H9 (cell line): ENCODE data around the gene PLEKHA8. TPM values are rescaled to one million over a fixed set of nuclear protein-coding genes. Genes with fewer than 3 reads are reported as not detected.

Experiments used
- DNase-seq: peaks from one replicate; pipeline ENCODE4 v3.0.0-alpha.2; 2017
- H2AFZ ChIP-seq: one replicate; pipeline ENCODE4 v1.6.1; 2013; ENCODE audit warnings: mild to moderate bottlenecking, low read length, control low read depth, moderate library complexity
- H2AK5ac ChIP-seq: 2 replicates; pipeline ENCODE4 v1.6.1; 2013; ENCODE audit warnings: low read length, control low read depth, mixed read lengths; ENCODE audit not compliant: insufficient read length
- H2BK120ac ChIP-seq: one replicate; pipeline ENCODE4 v1.6.1; 2013; ENCODE audit warnings: low read depth, mild to moderate bottlenecking, low read length, control low read depth, inconsistent platforms; ENCODE audit not compliant: poor library complexity, severe bottlenecking
- H2BK12ac ChIP-seq: 2 replicates; pipeline ENCODE4 v1.6.1; 2013; ENCODE audit warnings: low read length, control low read depth, mixed read lengths, low read depth; ENCODE audit not compliant: insufficient read length
- H2BK15ac ChIP-seq: 2 replicates; pipeline ENCODE4 v1.6.1; 2013; ENCODE audit warnings: low read depth, low read length, control low read depth
- H2BK20ac ChIP-seq: one replicate; pipeline ENCODE4 v1.6.1; 2013; ENCODE audit warnings: low read depth, mild to moderate bottlenecking, low read length, control low read depth, inconsistent platforms; ENCODE audit not compliant: poor library complexity, severe bottlenecking
- H2BK5ac ChIP-seq: 2 replicates; pipeline ENCODE4 v1.6.1; 2013; ENCODE audit warnings: low read length, control low read depth, mixed read lengths; ENCODE audit not compliant: insufficient read length
- H3K14ac ChIP-seq: 2 replicates; pipeline ENCODE4 v1.6.1; 2013; ENCODE audit warnings: low read length, control low read depth; ENCODE audit not compliant: insufficient read depth
- H3K18ac ChIP-seq: 2 replicates; pipeline ENCODE4 v1.6.1; 2013; ENCODE audit warnings: low read depth, mild to moderate bottlenecking, mixed read lengths, low read length, control low read depth; ENCODE audit not compliant: insufficient read length
- H3K23ac ChIP-seq: 2 replicates; pipeline ENCODE4 v1.6.1; 2013; ENCODE audit warnings: low read length, control low read depth, mixed read lengths, low read depth; ENCODE audit not compliant: insufficient read length
- H3K23me2 ChIP-seq: 2 replicates; pipeline ENCODE4 v1.6.1; 2013; ENCODE audit warnings: low read depth, mild to moderate bottlenecking, mixed read lengths, low read length, control low read depth; ENCODE audit not compliant: insufficient read length, poor library complexity, severe bottlenecking
- H3K27ac ChIP-seq: 2 replicates; pipeline ENCODE4 v1.5.1; 2013; ENCODE audit warnings: low read length, control low read depth, mixed read lengths, low read depth; ENCODE audit not compliant: insufficient read length
- H3K27me3 ChIP-seq: 2 replicates; pipeline ENCODE4 v1.6.1; 2013; ENCODE audit warnings: low read length, control low read depth, inconsistent platforms; ENCODE audit not compliant: insufficient read depth
- H3K4ac ChIP-seq: 2 replicates; pipeline ENCODE4 v1.6.1; 2013; ENCODE audit warnings: low read depth, mild to moderate bottlenecking, control low read depth, inconsistent platforms, low read length, moderate library complexity
- H3K4me1 ChIP-seq: 2 replicates; pipeline ENCODE4 v1.6.1; 2013; ENCODE audit warnings: low read length, control low read depth, inconsistent platforms; ENCODE audit not compliant: insufficient read depth
- H3K4me2 ChIP-seq: 2 replicates; pipeline ENCODE4 v1.6.1; 2013; ENCODE audit warnings: low read length, control low read depth, mixed read lengths; ENCODE audit not compliant: insufficient read length, insufficient read depth
- H3K56ac ChIP-seq: 2 replicates; pipeline ENCODE4 v1.6.1; 2013; ENCODE audit warnings: low read depth, mild to moderate bottlenecking, mixed read lengths, low read length, control low read depth; ENCODE audit not compliant: insufficient read length
- H3K79me1 ChIP-seq: 2 replicates; pipeline ENCODE4 v1.6.1; 2013; ENCODE audit warnings: low read depth, mild to moderate bottlenecking, moderate library complexity, low read length, control low read depth, inconsistent platforms; ENCODE audit not compliant: insufficient read depth, poor library complexity, severe bottlenecking
- H3K79me2 ChIP-seq: 2 replicates; pipeline ENCODE4 v1.6.1; 2013; ENCODE audit warnings: low read length, control low read depth, inconsistent platforms; ENCODE audit not compliant: insufficient read depth
- H3K9ac ChIP-seq: 2 replicates; pipeline ENCODE4 v1.6.1; 2013; ENCODE audit warnings: low read length, control low read depth, mixed read lengths; ENCODE audit not compliant: insufficient read length; ENCODE audit errors: extremely low read depth
- H3K9me3 ChIP-seq: one replicate; pipeline ENCODE4 v1.6.1; 2013; ENCODE audit warnings: low read depth, low read length, inconsistent platforms; ENCODE audit not compliant: control insufficient read depth
- H3T11ph ChIP-seq: one replicate; pipeline ENCODE4 v1.6.1; 2013; ENCODE audit warnings: mild to moderate bottlenecking, low read length, control low read depth, inconsistent platforms
- H4K20me1 ChIP-seq: one replicate; pipeline ENCODE4 v1.6.1; 2013; ENCODE audit not compliant: control insufficient read depth, insufficient read length, insufficient read depth
- H4K5ac ChIP-seq: 2 replicates; pipeline ENCODE4 v1.6.1; 2013; ENCODE audit warnings: low read depth, mild to moderate bottlenecking, mixed read lengths, low read length, control low read depth; ENCODE audit not compliant: insufficient read length
- H4K8ac ChIP-seq: replicated peaks from 2 replicates; pipeline ENCODE4 v1.6.1; 2013; ENCODE audit warnings: low read length, control low read depth, mixed read lengths, low read depth; ENCODE audit not compliant: insufficient read length
- H4K91ac ChIP-seq: 2 replicates; pipeline ENCODE4 v1.6.1; 2013; ENCODE audit warnings: low read depth, mild to moderate bottlenecking, moderate library complexity, mixed read lengths, low read length, control low read depth; ENCODE audit not compliant: insufficient read length
- H3K27ac Mint-ChIP-seq, 3 experiments: 2 replicates in 2 of 3; 3 replicates in 1 of 3; pipeline ENCODE4 v1.8.0; 2020 to 2021; ENCODE audit warnings: mixed read lengths in 3 of 3, mild to moderate bottlenecking in 1 of 3, moderate library complexity in 1 of 3
- H3K27me3 Mint-ChIP-seq: 2 replicates; pipeline ENCODE4 v1.8.0; 2021; ENCODE audit warnings: low read depth, mild to moderate bottlenecking, moderate library complexity, mixed read lengths
- H3K36me3 Mint-ChIP-seq, 3 experiments: 2 replicates in 2 of 3; 3 replicates in 1 of 3; pipeline ENCODE4 v1.8.0; 2020 to 2021; ENCODE audit warnings: low read depth in 3 of 3, mixed read lengths in 3 of 3; ENCODE audit not compliant: insufficient read depth in 1 of 3
- H3K4me1 Mint-ChIP-seq, 2 experiments: 2 replicates each; pipeline ENCODE4 v1.8.0; 2020; ENCODE audit warnings: mixed read lengths in 2 of 2
- H3K4me3 Mint-ChIP-seq, 2 experiments: 2 replicates in 1 of 2; 3 replicates in 1 of 2; pipeline ENCODE4 v1.8.0; 2020 to 2021; ENCODE audit warnings: mild to moderate bottlenecking in 2 of 2, mixed read lengths in 2 of 2, moderate library complexity in 1 of 2
- H3K9me3 Mint-ChIP-seq, 2 experiments: 2 replicates in 1 of 2; 3 replicates in 1 of 2; pipeline ENCODE4 v1.8.0; 2020; ENCODE audit warnings: mild to moderate bottlenecking in 2 of 2, mixed read lengths in 2 of 2, moderate library complexity in 1 of 2
- CTCF ChIP-seq: fragments of 200-600 bp; sonication (generic); conservative IDR thresholded peaks from 3 replicates; pipeline ENCODE4 v1.8.0; 2021; ENCODE audit warnings: antibody characterized with exemption, mild to moderate bottlenecking
- WGBS: extraction: QIAGEN DNeasy Blood & Tissue Kit; methylation state at CpG from one replicate; pipeline ENCODE4 v1.1.7; 2013; ENCODE audit warnings: missing lambda C conversion rate, low lambda C conversion rate, mixed read lengths; ENCODE audit not compliant: insufficient read length; ENCODE audit errors: extremely low coverage; 5-methylcytosine and 5-hydroxymethylcytosine counted together
- total RNA-seq: library from RNA; stranded (reverse); gene quantifications from 2 replicates; pipeline ENCODE4 v1.2.1, GENCODE V29; 2021

The PLEKHA8 gene
- total RNA-seq, 1 experiment from 2014 or later: 37.0 TPM

DNA sequence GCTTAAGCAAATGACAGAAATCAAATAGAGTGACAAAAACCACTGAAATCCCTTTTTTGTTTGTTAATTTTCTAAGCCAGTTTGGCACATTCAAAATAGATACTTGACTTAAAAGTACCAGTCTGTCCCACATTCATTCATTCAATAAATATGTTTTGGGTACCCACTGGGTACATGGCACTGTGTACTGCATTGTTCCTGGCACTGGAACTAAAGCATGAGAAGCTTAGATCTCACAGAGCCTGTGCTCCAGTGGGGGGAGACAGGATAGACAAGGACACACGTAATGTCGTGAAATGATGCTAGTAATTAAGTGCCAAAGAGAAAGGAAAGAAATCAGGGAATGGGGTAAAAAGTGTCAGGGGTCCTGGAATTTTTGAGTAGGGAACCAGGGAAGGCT lies 119.6 kb downstream of the PLEKHA8 start:
- H2BK12ac ChIP-seq: no peak overlapping the region
- no peak overlapping the region for H3K4ac ChIP-seq
- no peak overlapping the region for H3K18ac ChIP-seq
- no peak overlapping the region for H2BK5ac ChIP-seq
- no peak overlapping the region for H3K14ac ChIP-seq
- no peak overlapping the region for H3T11ph ChIP-seq
- no peak overlapping the region for H4K8ac ChIP-seq
- H4K5ac ChIP-seq: no peak overlapping the region
- no peaks in the 10 kb centered on the region for H3K27me3 ChIP-seq
- no peak overlapping the region for H3K56ac ChIP-seq
- H2BK15ac ChIP-seq: no peak overlapping the region
- H3K9me3 Mint-ChIP-seq: no peaks in the 10 kb centered on the region
- no peaks in the 10 kb centered on the region; a peak in 1 of 4 replicates for H3K4me1 Mint-ChIP-seq
- H3K9me3 ChIP-seq: no peaks in the 10 kb centered on the region
- no peak overlapping the region for H3K4me2 ChIP-seq
- no peak overlapping the region for H2AFZ ChIP-seq
- H2BK20ac ChIP-seq: no peak overlapping the region
- no peak overlapping the region for H3K9ac ChIP-seq
- no peaks in the 10 kb centered on the region for H3K23me2 ChIP-seq
- H4K91ac ChIP-seq: no peak overlapping the region
- H3K27ac ChIP-seq: no peak overlapping the region
- no peaks in the 10 kb centered on the region for H3K79me2 ChIP-seq
- no peak for DNase-seq
- no peak overlapping the region for H3K27ac Mint-ChIP-seq
- no peaks in the 10 kb centered on the region for H3K4me1 ChIP-seq
- TF ChIP-seq CTCF: no peak
- whole genome bisulfite sequencing: no CpG with 5 or more reads among the region's 2 CpGs
- no peak overlapping the region for H2BK120ac ChIP-seq
- no peak overlapping the region for H3K23ac ChIP-seq
- no peak overlapping the region for H3K4me3 Mint-ChIP-seq
- H3K79me1 ChIP-seq: no peaks in the 10 kb centered on the region
- H2AK5ac ChIP-seq: no peak overlapping the region
- H3K36me3 Mint-ChIP-seq: peaks cover 0 to 2% (median 0%) of the 10 kb centered on the region in 3 experiments; a peak in 1 of 7 replicates
- no peaks in the 10 kb centered on the region for H3K27me3 Mint-ChIP-seq
- no peaks in the 10 kb centered on the region for H4K20me1 ChIP-seq
